ENCODE measurements around the gene SUN1.
"Not testable (repeated sequence)": the region's sequence is repeated elsewhere in the genome, so short reads cannot be mapped to it uniquely, and the experiment has no call there.

The SUN1 gene

GRCh38 chr7:835485-836401 is 3.5 kb downstream of the SUN1 start:
- DNase-seq: no peak

DNA sequence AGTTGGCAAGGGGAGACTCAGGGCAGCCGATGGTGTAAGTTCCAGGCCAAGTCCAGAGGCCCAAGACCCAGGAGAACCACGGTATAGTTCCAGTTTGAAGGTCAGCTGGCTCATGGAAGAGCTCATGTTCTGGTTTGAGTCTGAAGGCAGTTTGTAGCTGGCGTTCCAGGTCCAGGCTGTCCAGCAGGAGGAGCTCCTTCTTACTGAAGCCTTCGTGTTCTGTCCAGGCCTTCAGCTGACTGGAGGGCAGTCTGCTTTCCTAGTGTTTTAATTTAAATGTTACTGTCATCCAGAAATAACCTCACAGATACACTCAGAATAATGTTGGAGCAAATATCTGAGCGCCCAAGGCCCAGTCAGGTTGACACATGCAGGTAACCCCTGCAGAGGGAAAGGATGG is 4.2 kb downstream of the SUN1 start:
- no peak for DNase-seq

- DNase-seq: no peak
Measured at GRCh38 chr7:837001-837400, 4.7 kb downstream of the SUN1 start.

GRCh38 chr7:840001-840600 is 7.8 kb downstream of the SUN1 start:
- no peak for DNase-seq

GRCh38 chr7:841943-842342 is 9.7 kb downstream of the SUN1 start:
- DNase-seq: no peak

DNA sequence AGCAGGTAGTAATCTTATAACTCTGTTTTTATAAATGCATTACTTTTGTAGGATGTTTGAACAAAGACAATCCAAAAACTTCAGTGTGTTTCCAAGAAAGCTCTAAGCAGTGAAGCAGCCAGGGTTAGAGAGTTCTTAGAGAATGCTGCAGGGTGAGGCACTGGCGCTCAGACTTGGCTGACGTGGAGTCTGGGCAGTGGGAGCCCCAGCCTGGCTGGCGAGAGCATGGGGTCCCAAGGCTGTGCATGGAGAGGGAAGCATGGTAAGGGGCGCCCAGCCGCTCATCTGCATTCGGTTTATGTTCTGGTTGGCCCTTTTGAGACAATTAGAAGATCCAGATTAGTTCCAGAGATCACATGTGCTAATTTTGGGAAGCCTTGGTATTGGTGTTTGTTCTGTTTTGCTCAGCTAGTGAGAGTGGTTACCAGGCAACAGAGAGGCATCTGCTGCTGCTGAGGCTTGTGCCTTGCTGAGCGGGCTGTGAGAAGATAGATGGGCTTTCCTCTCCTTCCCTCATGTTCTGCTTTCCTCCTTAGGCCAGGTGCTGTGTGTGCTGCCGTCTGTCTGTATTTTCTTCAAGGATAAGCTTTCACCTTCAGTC is 10.3 kb downstream of the SUN1 start:
- no peak for DNase-seq

- no peak for DNase-seq
Measured at GRCh38 chr7:843230-843629, 11.0 kb downstream of the SUN1 start.

GRCh38 chr7:844043-844442 is 11.8 kb downstream of the SUN1 start:
- DNase-seq: no peak

DNA sequence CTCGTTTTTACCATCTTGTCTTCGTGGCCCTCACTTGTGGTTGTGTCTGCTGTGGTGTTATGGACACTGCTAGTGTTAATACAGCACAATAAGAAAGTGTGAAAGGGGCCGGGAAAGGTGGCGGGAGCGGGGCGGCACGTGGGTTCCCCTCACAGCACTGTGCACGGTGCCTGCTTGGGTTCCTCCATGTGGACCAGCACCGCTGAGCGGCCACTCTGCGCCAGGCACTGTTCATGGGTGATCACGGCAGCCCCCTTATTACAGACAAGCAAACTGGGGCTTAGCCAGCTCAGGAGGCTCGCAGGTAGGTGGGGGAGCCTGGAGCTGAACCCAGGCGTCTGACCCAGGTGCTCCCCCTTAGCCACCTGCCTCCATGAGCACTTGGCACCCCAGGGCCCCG is 12.2 kb downstream of the SUN1 start:
- no peak for DNase-seq

GRCh38 chr7:845091-845490 is 12.8 kb downstream of the SUN1 start:
- DNase-seq: no peak

- DNase-seq: no peak
Measured at GRCh38 chr7:845731-846130, 13.5 kb downstream of the SUN1 start.

- DNase-seq: not testable (repeated sequence)
Measured at GRCh38 chr7:846958-847650, 14.8 kb downstream of the SUN1 start.

DNA sequence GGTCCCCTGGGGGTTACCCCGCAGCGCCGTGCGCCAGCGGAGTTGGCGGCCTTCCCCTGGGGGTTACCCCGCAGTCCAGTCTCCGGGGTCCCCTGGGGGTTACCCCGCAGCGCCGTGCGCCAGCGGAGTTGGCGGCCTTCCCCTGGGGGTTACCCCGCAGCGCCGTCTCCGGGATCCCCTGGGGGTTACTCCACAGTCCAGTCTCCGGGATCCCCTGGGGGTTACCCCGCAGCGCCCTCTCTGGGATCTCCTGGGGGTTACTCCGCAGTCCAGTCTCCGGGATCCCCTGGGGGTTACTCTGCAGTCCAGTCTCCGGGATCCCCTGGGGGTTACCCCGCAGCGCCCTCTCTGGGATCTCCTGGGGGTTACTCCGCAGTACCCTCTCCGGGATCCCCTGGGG is 15.5 kb downstream of the SUN1 start:
- not testable (repeated sequence) for DNase-seq

DNA sequence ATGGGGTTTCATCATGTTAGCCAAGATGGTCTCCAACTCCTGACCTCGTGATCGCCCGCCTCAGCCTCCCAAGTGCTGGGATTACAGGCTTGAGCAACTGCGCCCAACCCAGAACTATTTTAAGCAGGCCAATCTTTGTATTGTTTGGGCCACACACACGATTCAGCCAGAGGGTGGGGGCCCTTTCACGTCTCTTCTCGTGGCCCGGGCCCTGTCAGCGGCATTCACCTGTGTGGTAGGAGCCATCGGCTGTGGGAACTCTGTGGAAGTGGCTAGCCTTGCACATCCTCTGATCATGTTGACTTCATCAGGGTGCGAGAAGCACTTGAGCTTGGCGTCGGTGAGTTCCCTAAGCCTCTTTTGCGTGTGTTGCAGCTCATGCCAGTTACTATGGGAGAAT is 16.9 kb downstream of the SUN1 start:
- no peak for DNase-seq

GRCh38 chr7:849781-850180 is 17.5 kb downstream of the SUN1 start:
- DNase-seq: no peak

GRCh38 chr7:851204-851603 is 18.9 kb downstream of the SUN1 start:
- DNase-seq: no peak

- DNase-seq: no peak
Measured at GRCh38 chr7:853366-854117, 21.3 kb downstream of the SUN1 start.

GRCh38 chr7:854118-854775 is 22.0 kb downstream of the SUN1 start:
- DNase-seq: no peak

DNA sequence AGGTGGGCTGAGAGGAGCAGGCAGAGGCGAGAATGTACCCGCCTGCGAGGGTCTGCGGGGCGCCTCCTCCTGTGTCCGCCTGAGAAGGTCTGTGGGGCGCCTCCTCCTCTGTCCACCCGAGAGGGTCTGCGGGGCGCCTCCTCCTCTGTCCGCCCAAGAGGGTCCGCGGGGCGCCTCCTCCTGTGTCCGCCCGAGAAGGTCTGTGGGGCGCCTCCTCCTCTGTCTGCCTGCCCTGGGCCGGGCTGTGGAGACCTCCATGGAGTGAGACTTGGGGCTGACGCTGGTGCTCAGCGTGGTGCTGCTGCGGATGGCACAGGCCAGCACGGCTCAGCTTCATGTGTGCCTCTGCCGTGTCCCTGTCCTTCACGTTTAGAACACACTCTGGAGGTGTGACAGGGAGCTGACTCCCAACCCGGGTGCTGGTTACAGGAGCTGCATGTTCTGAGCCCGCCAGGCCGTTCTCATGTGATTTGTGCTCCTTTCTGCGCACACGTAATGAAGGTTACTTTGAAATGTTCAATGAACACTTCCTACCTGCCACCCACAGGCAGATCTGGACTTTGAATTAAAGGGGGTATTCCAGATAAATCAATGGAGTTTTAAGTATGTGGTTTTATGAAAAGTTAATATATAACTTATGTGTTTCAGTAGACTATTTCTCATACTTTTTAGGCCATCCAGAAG is 23.6 kb downstream of the SUN1 start:
- no peak for DNase-seq

DNA sequence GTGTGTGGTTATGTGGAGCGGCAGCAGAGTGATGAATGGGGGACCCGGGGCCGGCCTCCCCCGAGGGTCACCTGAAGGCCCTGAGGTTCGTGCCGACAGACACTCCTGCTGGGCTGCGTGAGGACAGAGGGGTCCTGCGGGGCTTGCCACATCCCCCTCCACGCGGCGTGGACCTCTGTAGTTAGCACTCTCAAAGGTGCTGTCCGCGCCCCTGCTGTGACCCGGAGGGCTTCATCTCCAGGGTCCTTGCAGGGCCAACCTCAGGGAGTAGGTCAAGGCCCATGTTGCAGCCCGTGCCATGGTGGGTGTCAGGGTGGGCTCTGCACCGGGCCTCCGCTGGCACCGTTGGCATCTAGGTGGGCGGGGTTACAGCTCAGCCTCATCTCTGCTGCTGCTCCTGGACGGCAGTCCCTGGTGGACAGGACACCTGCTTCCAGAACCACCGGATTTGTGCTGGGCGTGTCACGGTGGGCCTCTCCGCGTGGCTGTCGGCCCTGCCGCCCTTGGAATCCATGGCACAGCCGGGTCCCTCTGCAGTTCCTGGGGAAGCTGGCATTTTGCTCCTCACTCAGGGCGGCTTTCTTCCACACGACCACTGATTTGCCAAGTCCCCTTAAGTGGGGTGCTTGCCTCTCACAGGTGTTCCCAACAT is 24.3 kb downstream of the SUN1 start:
- no peak for DNase-seq

GRCh38 chr7:857661-858060 is 25.4 kb downstream of the SUN1 start:
- no peak for DNase-seq

Measured in CD4-positive, alpha-beta T cell treated with Interleukin-4 for 4 hours (primary cell).